Measurements from ENCODE around the gene ZFAND2B. TPM values are rescaled to one million over a fixed set of nuclear protein-coding genes. Genes with fewer than 3 reads are reported as not detected.

The ZFAND2B gene
- polyA plus RNA-seq, 1 of the 3 experiments (the other 2 are of a cell fraction): 39.9 TPM

DNA sequence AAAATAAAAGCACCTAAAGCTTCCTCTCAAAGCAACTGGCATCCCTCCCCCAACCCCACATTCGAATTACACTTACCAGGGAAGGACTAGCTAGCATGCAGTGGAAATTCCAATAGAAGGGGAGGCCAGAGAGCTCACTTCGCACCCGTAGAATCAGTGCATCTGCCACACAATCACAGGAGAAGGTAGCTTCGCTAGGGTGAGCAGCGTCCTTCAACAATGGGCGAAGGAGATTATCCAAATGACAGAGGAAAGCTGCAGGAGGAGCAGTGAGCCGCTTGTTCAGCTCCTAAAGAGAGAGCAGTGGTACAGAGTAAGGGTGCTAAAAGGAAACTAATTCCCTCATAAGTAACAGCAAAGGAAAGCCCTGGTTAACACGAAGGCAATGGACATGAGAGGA lies 49.2 kb upstream of the ZFAND2B start (continued):
- TF ChIP-seq, protein P1, sequence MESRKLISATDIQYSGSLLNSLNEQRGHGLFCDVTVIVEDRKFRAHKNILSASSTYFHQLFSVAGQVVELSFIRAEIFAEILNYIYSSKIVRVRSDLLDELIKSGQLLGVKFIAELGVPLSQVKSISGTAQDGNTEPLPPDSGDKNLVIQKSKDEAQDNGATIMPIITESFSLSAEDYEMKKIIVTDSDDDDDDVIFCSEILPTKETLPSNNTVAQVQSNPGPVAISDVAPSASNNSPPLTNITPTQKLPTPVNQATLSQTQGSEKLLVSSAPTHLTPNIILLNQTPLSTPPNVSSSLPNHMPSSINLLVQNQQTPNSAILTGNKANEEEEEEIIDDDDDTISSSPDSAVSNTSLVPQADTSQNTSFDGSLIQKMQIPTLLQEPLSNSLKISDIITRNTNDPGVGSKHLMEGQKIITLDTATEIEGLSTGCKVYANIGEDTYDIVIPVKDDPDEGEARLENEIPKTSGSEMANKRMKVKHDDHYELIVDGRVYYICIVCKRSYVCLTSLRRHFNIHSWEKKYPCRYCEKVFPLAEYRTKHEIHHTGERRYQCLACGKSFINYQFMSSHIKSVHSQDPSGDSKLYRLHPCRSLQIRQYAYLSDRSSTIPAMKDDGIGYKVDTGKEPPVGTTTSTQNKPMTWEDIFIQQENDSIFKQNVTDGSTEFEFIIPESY (IDR thresholded peaks at IDR 0.05; ENCODE audit: borderline replicate concordance, low read depth): no peak
- TF ChIP-seq NFIC (IDR thresholded peaks at IDR 0.05; ENCODE audit: borderline replicate concordance) (no peak), YY1 (IDR thresholded peaks at IDR 0.05; ENCODE audit: low read depth) (no peak)

DNA sequence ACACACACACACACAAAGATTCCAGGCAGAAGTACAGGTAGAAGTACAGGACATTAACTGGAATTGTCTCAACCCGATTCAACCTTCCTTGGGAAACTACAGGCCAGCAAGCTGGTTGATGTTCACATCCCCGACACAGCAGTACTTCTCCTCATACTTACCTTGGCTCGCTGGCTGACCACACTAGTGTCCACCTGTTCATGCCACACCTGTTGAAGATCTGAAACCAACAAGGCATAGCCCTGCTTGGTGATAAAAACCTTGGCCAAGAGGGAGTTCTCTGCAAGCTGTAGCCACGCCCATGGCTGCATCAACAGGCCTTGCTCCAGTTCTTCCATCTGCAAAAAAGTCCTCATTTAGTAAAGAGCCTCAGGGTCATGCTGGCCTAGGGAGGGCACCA lies 48.6 kb upstream of the ZFAND2B start:
- CTCF ChIA-PET: interaction anchor here (0.9 to 14.9 kb wide), 8 partner anchors 16 to 303 kb away, joined by 5 to 205 read pairs (median 48); partner anchors contain the start of genes CNPPD1, IHH and SLC23A3
- Histone ChIP-seq H3K4me1 (ENCODE audit: control insufficient read depth in 1 of 2, insufficient read depth in 2 of 2, low read depth in 1 of 2, low read length in 1 of 2) (peaks cover 0 to 11% of the 10 kb centered on the region in 2 experiments; a peak in 1 of 4 replicates), H3K27ac (ENCODE audit: low read depth in 2 of 2, low read length in 1 of 2) (peak overlapping the region in 1 of 2 experiments; percentile 41; a peak in 2 of 4 replicates), H3K4me2 (peak overlapping the region; percentile 47), H3F3A (replicated peaks; ENCODE audit: insufficient read depth) (peaks cover 17% of the 10 kb centered on the region), H3K9ac (0 out of 2 replicates have a peak overlapping the region, but pooled peaks have one; percentile 3), H3K9me2 (no peaks in the 10 kb centered on the region), H3K27me3 (ENCODE audit: insufficient read depth) (no peaks in the 10 kb centered on the region), H4K20me1 (ENCODE audit: insufficient read depth) (no peaks in the 10 kb centered on the region), H3K4me3 (ENCODE audit: low read depth in 2 of 2, low read length in 1 of 2) (0 out of 4 replicates have a peak overlapping the region, but pooled peaks of 1 of the 2 experiments have one; percentile 10), H2AFZ (ENCODE audit: low read depth) (no peak overlapping the region), H3K79me2 (ENCODE audit: insufficient read depth) (peaks cover 2% of the 10 kb centered on the region; the same call in 1 of the 2 replicates), H3K9me3 (no peaks in the 10 kb centered on the region), H3K36me3 (replicated peaks in 1 of 2; ENCODE audit: control insufficient read depth in 1 of 2, insufficient read depth in 2 of 2, low read length in 1 of 2) (peaks cover 14 to 27% of the 10 kb centered on the region in 2 experiments)
- WGBS (ENCODE audit: low lambda C conversion rate): 98% methylated on average over 4 of the region's 4 CpGs
- POLR2A ChIA-PET: no interaction called here
- TF ChIP-seq FOXM1 (IDR thresholded peaks at IDR 0.05; ENCODE audit: low read depth): no peak
- no peak for TF ChIP-seq NRF1 (IDR thresholded peaks at IDR 0.05; ENCODE audit: low read depth, low read length)
- TF ChIP-seq, protein P2, sequence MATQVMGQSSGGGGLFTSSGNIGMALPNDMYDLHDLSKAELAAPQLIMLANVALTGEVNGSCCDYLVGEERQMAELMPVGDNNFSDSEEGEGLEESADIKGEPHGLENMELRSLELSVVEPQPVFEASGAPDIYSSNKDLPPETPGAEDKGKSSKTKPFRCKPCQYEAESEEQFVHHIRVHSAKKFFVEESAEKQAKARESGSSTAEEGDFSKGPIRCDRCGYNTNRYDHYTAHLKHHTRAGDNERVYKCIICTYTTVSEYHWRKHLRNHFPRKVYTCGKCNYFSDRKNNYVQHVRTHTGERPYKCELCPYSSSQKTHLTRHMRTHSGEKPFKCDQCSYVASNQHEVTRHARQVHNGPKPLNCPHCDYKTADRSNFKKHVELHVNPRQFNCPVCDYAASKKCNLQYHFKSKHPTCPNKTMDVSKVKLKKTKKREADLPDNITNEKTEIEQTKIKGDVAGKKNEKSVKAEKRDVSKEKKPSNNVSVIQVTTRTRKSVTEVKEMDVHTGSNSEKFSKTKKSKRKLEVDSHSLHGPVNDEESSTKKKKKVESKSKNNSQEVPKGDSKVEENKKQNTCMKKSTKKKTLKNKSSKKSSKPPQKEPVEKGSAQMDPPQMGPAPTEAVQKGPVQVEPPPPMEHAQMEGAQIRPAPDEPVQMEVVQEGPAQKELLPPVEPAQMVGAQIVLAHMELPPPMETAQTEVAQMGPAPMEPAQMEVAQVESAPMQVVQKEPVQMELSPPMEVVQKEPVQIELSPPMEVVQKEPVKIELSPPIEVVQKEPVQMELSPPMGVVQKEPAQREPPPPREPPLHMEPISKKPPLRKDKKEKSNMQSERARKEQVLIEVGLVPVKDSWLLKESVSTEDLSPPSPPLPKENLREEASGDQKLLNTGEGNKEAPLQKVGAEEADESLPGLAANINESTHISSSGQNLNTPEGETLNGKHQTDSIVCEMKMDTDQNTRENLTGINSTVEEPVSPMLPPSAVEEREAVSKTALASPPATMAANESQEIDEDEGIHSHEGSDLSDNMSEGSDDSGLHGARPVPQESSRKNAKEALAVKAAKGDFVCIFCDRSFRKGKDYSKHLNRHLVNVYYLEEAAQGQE (IDR thresholded peaks at IDR 0.05; ENCODE audit: low read depth, low read length): no peak
- no peak for DNase-seq

- Histone ChIP-seq H2AFZ (ENCODE audit: low read depth) (no peak overlapping the region), H3K9me2 (no peaks in the 10 kb centered on the region), H3K4me2 (peak overlapping the region; percentile 47), H4K20me1 (ENCODE audit: insufficient read depth) (no peaks in the 10 kb centered on the region), H3K4me3 (ENCODE audit: low read depth in 2 of 2, low read length in 1 of 2) (0 out of 4 replicates have a peak overlapping the region, but pooled peaks of 1 of the 2 experiments have one; percentile 10), H3K9me3 (no peaks in the 10 kb centered on the region), H3F3A (replicated peaks; ENCODE audit: insufficient read depth) (peaks cover 17% of the 10 kb centered on the region), H3K4me1 (ENCODE audit: control insufficient read depth in 1 of 2, insufficient read depth in 2 of 2, low read depth in 1 of 2, low read length in 1 of 2) (peaks cover 0 to 11% of the 10 kb centered on the region in 2 experiments; a peak in 1 of 4 replicates), H3K27ac (ENCODE audit: low read depth in 2 of 2, low read length in 1 of 2) (peak overlapping the region in 1 of 2 experiments; percentile 41; a peak in 2 of 4 replicates), H3K36me3 (replicated peaks in 1 of 2; ENCODE audit: control insufficient read depth in 1 of 2, insufficient read depth in 2 of 2, low read length in 1 of 2) (peaks cover 10 to 23% of the 10 kb centered on the region in 2 experiments), H3K79me2 (ENCODE audit: insufficient read depth) (peaks cover 2% of the 10 kb centered on the region; the same call in 1 of the 2 replicates), H3K9ac (peak overlapping the region; percentile 3; the same call in 1 of the 2 replicates), H3K27me3 (ENCODE audit: insufficient read depth) (no peaks in the 10 kb centered on the region)
- ChIA-PET CTCF (interaction anchor here (1.1 to 14.9 kb wide), 26 partner anchors 12 to 307 kb away, joined by 3 to 205 read pairs (median 10); partner anchors contain the start of genes ABCB6, CNPPD1, DNAJB2 and IHH), POLR2A (no interaction called here)
- DNase-seq: no peak
- TF ChIP-seq TCF12 (IDR thresholded peaks at IDR 0.05): 0 out of 2 replicates have a peak, but pooled peaks have one; percentile 24
- 0 out of 2 replicates have a peak, but pooled peaks have one; percentile 10 for TF ChIP-seq FOSL2 (IDR thresholded peaks at IDR 0.05; ENCODE audit: borderline replicate concordance, low read depth)
- TF ChIP-seq PBX3 (IDR thresholded peaks at IDR 0.05): peak; percentile 72
- peak; percentile 44 for TF ChIP-seq JUND (IDR thresholded peaks at IDR 0.05)
- TF ChIP-seq, protein P3, sequence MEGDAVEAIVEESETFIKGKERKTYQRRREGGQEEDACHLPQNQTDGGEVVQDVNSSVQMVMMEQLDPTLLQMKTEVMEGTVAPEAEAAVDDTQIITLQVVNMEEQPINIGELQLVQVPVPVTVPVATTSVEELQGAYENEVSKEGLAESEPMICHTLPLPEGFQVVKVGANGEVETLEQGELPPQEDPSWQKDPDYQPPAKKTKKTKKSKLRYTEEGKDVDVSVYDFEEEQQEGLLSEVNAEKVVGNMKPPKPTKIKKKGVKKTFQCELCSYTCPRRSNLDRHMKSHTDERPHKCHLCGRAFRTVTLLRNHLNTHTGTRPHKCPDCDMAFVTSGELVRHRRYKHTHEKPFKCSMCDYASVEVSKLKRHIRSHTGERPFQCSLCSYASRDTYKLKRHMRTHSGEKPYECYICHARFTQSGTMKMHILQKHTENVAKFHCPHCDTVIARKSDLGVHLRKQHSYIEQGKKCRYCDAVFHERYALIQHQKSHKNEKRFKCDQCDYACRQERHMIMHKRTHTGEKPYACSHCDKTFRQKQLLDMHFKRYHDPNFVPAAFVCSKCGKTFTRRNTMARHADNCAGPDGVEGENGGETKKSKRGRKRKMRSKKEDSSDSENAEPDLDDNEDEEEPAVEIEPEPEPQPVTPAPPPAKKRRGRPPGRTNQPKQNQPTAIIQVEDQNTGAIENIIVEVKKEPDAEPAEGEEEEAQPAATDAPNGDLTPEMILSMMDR (IDR thresholded peaks at IDR 0.05): no peak
- 0 out of 2 replicates have a peak, but pooled peaks have one; percentile 12 for TF ChIP-seq TEAD4 (IDR thresholded peaks at IDR 0.05; ENCODE audit: borderline replicate concordance, insufficient read depth)
- 34% methylated on average over 3 of the region's 3 CpGs for WGBS (ENCODE audit: low lambda C conversion rate)
Observed at GRCh38 chr2:219158586-219158985, 48.0 kb upstream of the ZFAND2B start.

Measured in SK-N-SH (cell line).